Naive thymus-derived CD8-positive, alpha-beta T cell (primary cell): ENCODE data around the gene COL5A1. TPM values are rescaled to one million over a fixed set of nuclear protein-coding genes. Genes with fewer than 3 reads are reported as not detected.

Experiments used
- ATAC-seq, 2 donors: fragments of 150-1000 bp; cut with Tn5 transposase in 1 of 2; sonication (Bioruptor Pico), chemical (Tn5 transposase) in 1 of 2; 1 replicate in 1 of 2; 2 replicates in 1 of 2; pipeline ENCODE4 v1.10.0; 2021; ENCODE audit warnings: mild to moderate bottlenecking in 2 of 2, moderate library complexity in 2 of 2
- POLR2A ChIA-PET: fragments of 350-600 bp; sonication (Branson Sonifier 250); formaldehyde crosslinking; loops from one replicate; lab custom pipeline; 2021; ENCODE audit warnings: antibody characterized with exemption; lab: Charles Lee
- DNase-seq, 10 donors: peaks; one replicate each; pipeline versions ENCODE4 v3.0.0 to v3.0.0-alpha.2; 2020 to 2022
- H3K27ac Mint-ChIP-seq, 10 donors: one replicate each; pipeline ENCODE4 v1.8.0; 2020 to 2022; ENCODE audit warnings: mild to moderate bottlenecking in 10 of 10, mixed read lengths in 10 of 10, moderate library complexity in 4 of 10, inconsistent platforms in 1 of 10
- H3K27me3 Mint-ChIP-seq, 5 donors: one replicate each; pipeline ENCODE4 v1.8.0; 2021 to 2022; ENCODE audit warnings: mixed read lengths in 5 of 5
- H3K36me3 Mint-ChIP-seq, 3 donors: one replicate each; pipeline ENCODE4 v1.8.0; 2020 to 2022; ENCODE audit warnings: mixed read lengths in 3 of 3, mild to moderate bottlenecking in 2 of 3, inconsistent platforms in 1 of 3
- H3K4me1 Mint-ChIP-seq, 4 donors: one replicate each; pipeline ENCODE4 v1.8.0; 2021 to 2022; ENCODE audit warnings: mixed read lengths in 4 of 4
- H3K4me3 Mint-ChIP-seq, 10 donors: one replicate each; pipeline ENCODE4 v1.8.0; 2020 to 2022; ENCODE audit warnings: mild to moderate bottlenecking in 10 of 10, mixed read lengths in 10 of 10, moderate library complexity in 6 of 10, inconsistent platforms in 1 of 10
- H3K9me3 Mint-ChIP-seq, 9 donors: one replicate each; pipeline ENCODE4 v1.8.0; 2020 to 2022; ENCODE audit warnings: mixed read lengths in 9 of 9, mild to moderate bottlenecking in 3 of 9, inconsistent platforms in 1 of 9, moderate library complexity in 1 of 9
- polyA plus RNA-seq, 3 donors: library from polyadenylated mRNA; unstranded; fragments of 300-500 nt; fragmentation: Illumina TruSeq; gene quantifications; one replicate each; pipeline ENCODE4 v1.2.3, GENCODE V29; 2021
- total RNA-seq, 8 experiments: library from RNA in 2 of 8; stranded (reverse) in 2 of 8; gene quantifications; one replicate each; pipeline ENCODE4 v1.2.3 and lab custom pipeline; 2021 to 2026

Gene COL5A1
- under 1 TPM in 1 of 2 experiments, not detected in 1; 0.26 TPM for total RNA-seq
- polyA plus RNA-seq: not detected
- 0 to 0.69 (median 0.17) reads per million in 6 experiments for total RNA-seq (lab: John Stamatoyannopoulos, UW)

DNA sequence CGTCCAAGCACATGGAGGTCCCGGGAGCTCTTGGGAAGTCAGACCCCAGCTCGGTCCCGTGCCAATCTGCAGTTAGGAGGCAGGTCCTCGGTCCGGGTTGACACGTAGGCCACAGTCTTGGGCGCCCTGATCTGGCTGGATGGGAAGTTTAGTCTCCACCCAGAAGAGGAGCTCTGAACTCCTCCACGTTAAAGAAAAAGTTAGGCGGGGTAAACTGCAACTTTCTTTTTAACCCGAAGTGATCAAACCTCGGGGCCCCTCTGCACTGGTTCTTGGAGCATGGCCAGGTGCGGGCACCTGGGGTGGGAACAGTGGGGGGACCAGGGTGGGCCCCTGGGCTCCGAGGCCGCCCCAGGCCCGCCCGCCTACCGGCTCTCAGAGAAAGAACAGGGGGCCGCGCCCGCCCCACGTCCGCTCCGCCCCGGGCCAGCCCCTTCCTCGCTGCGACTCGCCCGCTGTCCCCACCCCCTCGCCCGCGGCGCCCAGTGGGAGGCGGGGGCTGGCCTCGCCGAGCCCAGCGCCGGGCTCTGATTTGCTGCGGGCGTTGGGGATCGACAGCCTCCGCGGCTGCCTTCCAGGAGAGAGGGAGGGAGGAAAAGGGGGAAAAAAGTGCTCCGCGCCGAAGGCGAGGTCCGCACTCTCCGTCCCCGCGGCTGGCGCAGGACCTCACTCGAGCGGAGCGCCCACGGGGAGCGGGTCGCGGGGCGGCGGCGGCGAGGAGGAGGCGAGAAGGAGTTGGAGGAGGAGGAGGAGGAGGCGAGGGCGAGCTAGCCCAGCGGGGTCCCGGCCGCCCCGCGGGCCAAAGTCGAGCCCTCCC lies at the start of gene COL5A1:
Gene COL5A1, plus strand, starts transcription at position 631 of the 817 bp plus-strand sequence. CDS start 385 bp downstream, outside the sequence.
- ATAC-seq (peak; percentile 76 to 95), DNase-seq (peak in 7 of 10 donors; percentile 7 to 33 (median 20))
- Mint-ChIP-seq H3K4me1 (peaks cover 0 to 2% (median under 1%) of the 10 kb centered on the region in 4 donors), H3K9me3 (no peaks in the 10 kb centered on the region), H3K27me3 (peaks cover 3 to 45% (median 23%) of the 10 kb centered on the region in 5 donors), H3K36me3 (no peaks in the 10 kb centered on the region), H3K27ac (no peak within 1 kb of the TSS), H3K4me3 (peak within 1 kb of the TSS in 9 of 10 donors; percentile 36 to 70 (median 53))
- POLR2A ChIA-PET: no interaction called here

DNA sequence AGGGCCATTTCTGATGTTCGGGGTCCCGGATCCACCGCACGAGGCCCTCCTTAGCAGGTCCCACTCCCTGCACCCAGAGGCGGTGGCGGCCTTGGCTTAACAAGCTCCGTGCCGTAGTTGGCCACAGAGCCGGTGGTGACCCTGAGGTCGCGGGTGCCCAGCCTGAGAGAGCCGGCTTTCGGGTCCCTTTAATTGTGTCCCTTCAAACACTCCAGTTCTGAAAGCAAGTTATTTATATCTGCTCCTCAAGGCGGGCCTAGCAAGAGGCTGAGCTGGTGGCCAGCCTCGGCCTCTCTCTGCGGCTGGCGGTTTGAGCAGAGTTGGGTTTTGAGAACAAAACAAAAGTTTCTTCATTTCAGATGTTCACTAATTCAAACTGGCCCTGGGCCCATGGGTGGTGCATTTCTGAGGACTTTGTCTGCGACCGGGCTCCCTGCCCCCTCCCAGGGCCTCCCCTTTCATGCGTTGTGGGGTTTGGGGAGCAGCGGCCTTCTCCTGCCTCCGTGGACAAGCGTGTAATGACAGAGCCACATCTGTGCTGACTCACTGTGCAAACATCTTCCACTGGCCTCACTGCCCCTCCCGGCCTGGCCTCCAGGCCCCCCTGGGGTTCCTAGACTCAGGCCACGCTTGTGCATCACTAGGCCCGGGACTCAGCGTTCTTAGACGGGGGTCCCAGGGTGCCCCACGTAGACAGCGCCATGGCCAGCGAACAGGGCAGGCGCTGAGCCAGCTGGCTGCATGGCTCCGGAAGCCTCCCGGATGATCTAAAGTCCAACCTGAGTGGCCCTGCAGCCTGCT lies 49.4 kb upstream of the COL5A1 start:
- peaks cover 0 to 2% (median 0%) of the 10 kb centered on the region in 4 donors for H3K4me1 Mint-ChIP-seq
- H3K4me3 Mint-ChIP-seq: no peak overlapping the region
- DNase-seq: no peak
- ATAC-seq: no peak
- no peak overlapping the region for H3K27ac Mint-ChIP-seq
- H3K36me3 Mint-ChIP-seq: no peaks in the 10 kb centered on the region
- H3K27me3 Mint-ChIP-seq: peaks cover 2 to 24% (median 16%) of the 10 kb centered on the region in 5 donors
- no peaks in the 10 kb centered on the region for H3K9me3 Mint-ChIP-seq
- POLR2A ChIA-PET: no interaction called here

DNA sequence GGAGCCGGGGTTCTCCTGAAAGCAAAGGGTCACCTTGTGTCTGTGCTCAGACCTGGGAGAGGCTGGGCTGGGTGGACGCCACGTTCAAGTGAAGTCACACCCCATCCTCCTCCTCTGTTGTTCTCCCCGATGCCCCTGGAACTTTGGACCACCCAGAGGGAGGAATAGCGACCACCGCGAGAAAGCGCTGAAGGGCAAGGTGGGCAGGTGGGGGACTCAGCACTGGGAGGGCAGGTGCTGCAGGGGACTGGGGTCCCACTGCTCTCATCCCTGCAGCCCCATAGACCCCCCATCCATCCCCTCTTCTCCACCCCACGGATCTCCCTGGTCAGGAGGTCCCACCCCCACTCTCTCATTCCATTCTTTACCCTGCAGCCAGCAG lies 48.8 kb upstream of the COL5A1 start:
- Mint-ChIP-seq H3K4me1 (peaks cover 0 to 2% (median 0%) of the 10 kb centered on the region in 4 donors), H3K27ac (no peak overlapping the region), H3K27me3 (peaks cover 2 to 24% (median 16%) of the 10 kb centered on the region in 5 donors), H3K4me3 (no peak overlapping the region), H3K36me3 (no peaks in the 10 kb centered on the region), H3K9me3 (no peaks in the 10 kb centered on the region)
- POLR2A ChIA-PET: no interaction called here
- DNase-seq (no peak), ATAC-seq (no peak)

DNA sequence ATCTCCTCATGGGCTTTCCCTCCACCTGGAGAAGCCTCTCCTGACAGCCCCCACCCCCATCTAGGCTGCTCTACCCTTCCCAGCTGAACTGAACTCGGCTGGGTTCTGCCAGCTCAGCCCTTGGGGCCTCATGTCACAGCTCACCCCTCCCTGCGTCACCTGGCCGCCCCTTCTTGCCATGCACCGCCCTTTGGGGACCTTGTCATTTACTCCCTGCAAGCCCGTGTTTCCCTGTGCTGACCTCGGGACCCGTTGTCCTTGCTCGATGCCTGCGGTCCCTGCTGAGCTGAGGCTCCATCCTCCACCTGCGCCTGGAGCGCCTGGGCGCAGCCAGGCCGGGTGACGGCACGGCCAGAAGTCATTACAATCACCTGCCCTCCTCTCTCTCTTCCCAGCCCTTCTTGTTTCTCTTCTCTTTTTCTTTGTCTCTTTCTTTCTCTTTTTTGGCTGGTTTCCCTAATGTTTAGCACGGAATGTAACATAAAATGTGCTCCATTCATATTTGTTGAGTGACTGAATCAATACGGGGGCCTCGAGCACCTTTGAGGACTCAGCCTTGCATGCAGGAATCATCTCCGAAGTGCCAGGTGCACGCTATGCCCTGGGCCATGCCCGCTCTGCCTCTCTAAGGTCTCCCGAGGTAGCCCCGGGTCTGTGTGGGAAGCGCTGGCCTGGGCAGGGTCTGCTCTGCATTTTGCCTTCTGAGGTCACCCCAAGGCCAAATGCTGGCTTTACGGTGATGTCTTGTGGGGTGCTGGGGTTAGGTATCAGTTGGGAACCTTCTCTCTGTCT lies 48.1 kb upstream of the COL5A1 start:
- no peaks in the 10 kb centered on the region for H3K9me3 Mint-ChIP-seq
- peaks cover 0 to 2% (median 0%) of the 10 kb centered on the region in 4 donors for H3K4me1 Mint-ChIP-seq
- no peak for DNase-seq
- peaks cover 2 to 24% (median 16%) of the 10 kb centered on the region in 5 donors for H3K27me3 Mint-ChIP-seq
- ATAC-seq: no peak
- no peak overlapping the region for H3K4me3 Mint-ChIP-seq
- POLR2A ChIA-PET: no interaction called here
- H3K36me3 Mint-ChIP-seq: no peaks in the 10 kb centered on the region
- no peak overlapping the region for H3K27ac Mint-ChIP-seq

DNA sequence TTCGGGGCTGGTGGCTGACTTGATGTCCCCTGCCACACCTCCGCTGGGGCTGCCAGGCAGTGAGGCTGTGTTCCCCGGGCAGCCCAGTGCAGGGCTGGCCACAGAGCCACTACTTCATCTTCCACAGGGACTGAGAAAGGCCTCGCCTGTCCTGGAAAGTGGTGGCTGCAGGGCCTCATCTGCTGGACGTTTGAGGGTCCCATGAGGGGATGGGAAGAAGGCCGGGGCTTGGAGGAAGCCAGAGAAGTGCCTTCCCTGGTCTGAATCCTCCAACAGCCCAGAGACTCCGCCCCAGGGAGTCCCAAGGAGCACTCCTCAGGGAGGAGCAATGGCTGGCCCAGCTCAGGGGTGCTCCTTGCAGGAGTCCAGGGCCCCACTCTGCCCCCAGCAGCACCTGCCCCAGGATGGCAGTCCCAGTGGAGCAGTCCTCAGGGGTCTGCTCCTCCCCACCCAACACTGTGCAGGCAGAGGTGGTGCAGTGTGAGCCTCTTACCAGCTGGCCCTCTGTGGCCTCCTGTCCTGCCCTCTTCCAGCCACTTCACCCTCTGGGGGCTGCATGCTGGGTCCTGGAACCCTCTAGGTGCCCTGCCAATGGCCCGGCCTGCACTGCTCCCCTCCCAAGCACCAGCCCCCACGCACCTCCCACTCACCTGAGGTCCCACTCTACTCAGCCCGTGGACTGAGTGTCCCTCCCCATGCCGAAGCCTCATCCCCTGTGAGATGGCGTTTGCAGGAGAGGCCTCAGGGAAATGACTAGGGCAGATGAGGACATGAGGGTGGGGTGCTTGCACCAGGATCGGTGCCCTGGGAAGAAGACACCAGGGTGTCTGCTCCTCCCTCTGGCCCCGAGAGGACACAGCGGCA lies 47.3 kb upstream of the COL5A1 start:
- Mint-ChIP-seq H3K4me1 (peaks cover 0 to 2% (median 0%) of the 10 kb centered on the region in 4 donors), H3K27me3 (peaks cover 2 to 24% (median 16%) of the 10 kb centered on the region in 5 donors), H3K9me3 (no peaks in the 10 kb centered on the region), H3K4me3 (no peak overlapping the region), H3K27ac (no peak overlapping the region), H3K36me3 (no peaks in the 10 kb centered on the region)
- no peak for ATAC-seq
- POLR2A ChIA-PET: no interaction called here
- DNase-seq: peak in 1 of 10 donors; percentile 15

DNA sequence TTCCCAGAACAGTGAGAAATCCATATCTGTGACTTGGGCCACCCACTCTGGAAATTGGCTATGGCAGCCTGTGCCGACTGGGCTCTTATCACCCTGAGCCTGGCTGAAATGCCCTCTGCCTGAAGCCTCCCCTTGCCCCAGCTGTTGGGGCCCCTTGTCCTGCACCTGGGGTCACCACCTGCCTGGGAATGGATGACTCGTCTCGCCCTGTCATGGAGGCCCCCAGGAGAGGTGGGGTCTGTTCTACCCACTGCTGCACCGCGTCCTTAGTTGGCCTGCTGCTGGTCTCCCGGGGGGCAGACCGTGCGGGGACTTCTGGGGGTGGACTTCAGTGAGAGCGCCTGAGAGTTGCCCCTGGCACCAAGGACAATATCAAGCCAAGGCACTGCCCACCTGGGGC lies 46.6 kb upstream of the COL5A1 start:
- peaks cover 0 to 2% (median 0%) of the 10 kb centered on the region in 4 donors for H3K4me1 Mint-ChIP-seq
- DNase-seq (no peak), ATAC-seq (no peak)
- POLR2A ChIA-PET: no interaction called here
- no peaks in the 10 kb centered on the region for H3K36me3 Mint-ChIP-seq
- peaks cover 2 to 20% (median 11%) of the 10 kb centered on the region in 5 donors for H3K27me3 Mint-ChIP-seq
- no peak overlapping the region for H3K27ac Mint-ChIP-seq
- H3K4me3 Mint-ChIP-seq: no peak overlapping the region
- H3K9me3 Mint-ChIP-seq: no peaks in the 10 kb centered on the region

DNA sequence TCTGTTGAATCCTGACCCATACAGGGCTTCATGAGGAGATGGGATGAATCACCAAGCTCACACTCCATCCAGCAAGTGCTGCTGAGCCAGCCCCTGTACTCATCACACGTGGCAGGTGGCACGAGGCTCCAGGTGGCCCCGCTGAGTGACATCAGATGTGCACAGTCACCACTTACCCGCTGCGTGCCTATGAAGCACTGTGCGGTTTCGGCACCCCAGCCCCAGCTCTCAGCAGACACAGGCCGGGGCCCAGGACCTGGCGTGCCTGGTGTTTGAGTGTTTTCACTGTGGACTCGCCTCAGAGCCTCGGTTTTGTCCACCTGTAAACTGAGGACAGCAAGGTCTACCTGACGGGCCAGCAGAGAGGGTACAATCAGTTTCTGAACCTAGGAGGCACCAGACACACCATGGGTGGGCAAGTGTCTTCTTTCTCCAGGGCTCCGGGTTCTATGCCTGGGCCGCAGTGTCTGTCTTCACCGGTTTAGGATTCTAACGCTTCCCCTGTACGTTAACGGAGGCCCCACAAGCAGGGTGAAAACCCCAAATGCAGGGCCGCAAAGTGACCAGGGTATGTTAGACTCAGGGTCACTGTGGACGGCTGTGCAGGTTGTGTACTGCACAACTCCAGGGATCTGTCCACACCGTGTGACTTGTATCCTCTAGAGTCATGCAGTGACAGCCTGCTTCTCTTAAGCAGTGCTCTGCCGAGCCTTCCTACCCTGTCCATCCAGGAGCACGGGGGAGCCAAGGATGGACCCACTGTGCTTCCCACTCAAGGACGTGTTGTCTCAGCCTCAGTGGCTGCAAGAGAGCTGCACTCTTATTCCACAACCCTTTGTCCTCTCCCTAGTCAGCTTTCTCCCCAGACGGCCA lies 44.3 kb upstream of the COL5A1 start:
- Mint-ChIP-seq H3K4me1 (no peaks in the 10 kb centered on the region), H3K27me3 (peaks cover 0 to 12% (median 7%) of the 10 kb centered on the region in 5 donors), H3K9me3 (no peaks in the 10 kb centered on the region), H3K4me3 (no peak overlapping the region), H3K36me3 (no peaks in the 10 kb centered on the region), H3K27ac (no peak overlapping the region)
- POLR2A ChIA-PET: no interaction called here
- DNase-seq: no peak
- ATAC-seq: no peak

DNA sequence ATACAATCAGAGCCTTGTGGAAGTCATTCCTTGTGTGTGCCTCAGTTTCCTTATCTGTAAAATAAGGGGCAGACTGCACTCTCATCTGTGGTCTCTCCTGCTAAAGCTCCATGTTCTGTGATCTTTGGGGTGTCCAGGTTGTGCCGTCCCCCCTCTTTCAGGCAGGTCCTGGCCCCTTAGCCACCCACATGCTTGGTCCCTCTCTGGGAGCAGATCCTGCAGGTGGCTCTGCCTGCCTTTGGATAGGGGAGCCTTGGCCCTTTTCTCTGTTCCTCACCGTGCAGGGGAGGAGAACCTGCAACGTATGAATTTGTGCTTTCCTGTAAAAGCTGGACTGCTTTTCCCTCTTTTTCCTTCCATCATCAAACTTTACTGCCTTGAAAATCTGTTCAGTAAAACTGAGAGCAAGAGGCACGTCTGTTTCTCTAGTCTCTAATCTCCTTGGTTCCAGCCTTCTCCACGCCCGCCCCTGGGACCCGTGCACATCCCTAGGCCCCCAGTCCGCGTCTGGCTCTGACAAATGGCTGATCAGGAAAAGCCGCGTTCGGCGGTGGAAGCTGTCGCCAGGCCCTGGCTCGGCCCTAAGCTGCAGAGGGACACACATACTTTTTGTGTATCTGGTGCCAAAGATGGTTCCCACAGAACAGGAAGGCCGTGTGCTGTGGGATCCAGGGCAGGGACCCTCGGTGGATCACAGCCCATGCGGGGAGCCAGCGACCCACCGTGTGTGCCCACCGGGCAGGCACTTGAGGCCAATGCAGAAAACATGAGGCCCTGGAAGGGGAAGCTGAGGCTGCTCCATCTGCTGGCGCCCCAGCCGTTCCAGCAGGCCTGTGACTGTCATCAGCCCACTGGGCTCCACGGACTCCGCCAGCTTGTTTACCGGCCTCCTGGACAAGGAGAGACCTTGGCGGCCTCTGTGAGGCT lies 43.4 kb upstream of the COL5A1 start:
- Mint-ChIP-seq H3K9me3 (no peaks in the 10 kb centered on the region), H3K27ac (no peak overlapping the region), H3K36me3 (no peaks in the 10 kb centered on the region), H3K4me1 (no peaks in the 10 kb centered on the region), H3K4me3 (no peak overlapping the region), H3K27me3 (peaks cover 0 to 12% (median 4%) of the 10 kb centered on the region in 5 donors)
- POLR2A ChIA-PET: no interaction called here
- DNase-seq (no peak), ATAC-seq (no peak)

DNA sequence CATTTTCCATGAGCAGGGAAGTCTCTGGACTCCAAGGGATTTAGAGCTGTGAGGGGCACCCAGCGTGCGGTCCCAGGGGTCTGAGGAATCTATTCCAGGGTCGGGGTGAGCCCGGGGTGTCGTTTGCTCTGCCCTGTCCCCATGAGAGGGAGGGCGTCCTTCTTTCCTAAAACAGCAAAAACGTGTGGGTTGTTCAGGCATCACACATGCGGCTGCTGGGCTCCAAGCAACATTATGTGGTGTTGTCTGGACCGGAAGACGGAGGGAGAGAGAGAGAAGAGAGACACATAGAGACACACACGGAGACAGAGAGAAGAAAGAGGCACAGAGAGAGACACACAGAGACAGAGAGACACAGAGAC lies 42.7 kb upstream of the COL5A1 start:
- ATAC-seq: no peak
- no peaks in the 10 kb centered on the region for H3K4me1 Mint-ChIP-seq
- POLR2A ChIA-PET: no interaction called here
- H3K27me3 Mint-ChIP-seq: peaks cover 0 to 12% (median 0%) of the 10 kb centered on the region in 5 donors
- no peak overlapping the region for H3K27ac Mint-ChIP-seq
- H3K36me3 Mint-ChIP-seq: no peaks in the 10 kb centered on the region
- no peak for DNase-seq
- H3K4me3 Mint-ChIP-seq: no peak overlapping the region
- H3K9me3 Mint-ChIP-seq: no peaks in the 10 kb centered on the region

DNA sequence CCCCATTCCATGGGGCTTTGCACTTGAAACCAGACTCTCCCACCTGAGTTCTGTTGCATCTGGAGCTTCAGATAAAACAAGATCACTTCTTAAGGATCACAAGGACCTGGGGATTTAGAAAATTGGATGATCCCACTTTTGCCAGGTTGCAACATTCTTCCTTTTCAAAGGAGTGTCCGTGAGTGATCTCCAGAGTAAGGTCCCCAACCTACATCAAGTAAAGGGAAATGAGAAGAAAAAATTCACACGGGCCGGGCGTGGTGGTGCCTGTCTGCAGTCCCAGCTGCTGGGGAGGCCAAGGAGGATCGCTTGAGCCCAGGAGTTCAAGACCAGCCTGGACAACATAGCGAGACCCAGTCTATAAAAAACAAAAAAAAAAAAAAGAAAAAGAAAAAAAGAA lies 41.2 kb upstream of the COL5A1 start:
- H3K4me1 Mint-ChIP-seq: no peaks in the 10 kb centered on the region
- no peak overlapping the region for H3K4me3 Mint-ChIP-seq
- H3K27me3 Mint-ChIP-seq: peaks cover 0 to 12% (median 0%) of the 10 kb centered on the region in 5 donors
- no peak for ATAC-seq
- POLR2A ChIA-PET: no interaction called here
- DNase-seq: no peak
- no peaks in the 10 kb centered on the region for H3K9me3 Mint-ChIP-seq
- no peak overlapping the region for H3K27ac Mint-ChIP-seq
- no peaks in the 10 kb centered on the region for H3K36me3 Mint-ChIP-seq
